Activated CD8-positive, alpha-beta T cell treated with anti-CD3 and anti-CD28 coated beads for 36 hours (primary cell): ENCODE measurements around the gene SUSD1. TPM values are rescaled to one million over a fixed set of nuclear protein-coding genes. Genes with fewer than 3 reads are reported as not detected.

Experiments
- ATAC-seq: fragments of 200-7000 bp; cut with Tn5 transposase; one replicate; pipeline ENCODE4 v1.10.0; 2021; ENCODE audit warnings: mild to moderate bottlenecking, moderate library complexity
- CTCF ChIA-PET: fragments of 350-600 bp; sonication (Branson Sonifier 250); formaldehyde crosslinking; loops from one replicate; lab custom pipeline; 2021; ENCODE audit warnings: antibody characterized with exemption; lab: Charles Lee
- POLR2A ChIA-PET: fragments of 350-600 bp; sonication (Branson Sonifier 250); formaldehyde crosslinking; loops from one replicate; lab custom pipeline; 2021; ENCODE audit warnings: antibody characterized with exemption; lab: Charles Lee
- DNase-seq: peaks from one replicate; pipeline ENCODE4 v3.0.0-alpha.2; 2020
- H3K27ac Mint-ChIP-seq: one replicate; pipeline ENCODE4 v1.8.0; 2021; ENCODE audit warnings: mild to moderate bottlenecking, mixed read lengths
- H3K27me3 Mint-ChIP-seq: one replicate; pipeline ENCODE4 v1.8.0; 2021; ENCODE audit warnings: mixed read lengths
- H3K36me3 Mint-ChIP-seq: one replicate; pipeline ENCODE4 v1.8.0; 2021; ENCODE audit warnings: low read depth, mixed read lengths
- H3K4me1 Mint-ChIP-seq: one replicate; pipeline ENCODE4 v1.8.0; 2021; ENCODE audit warnings: low read depth, mixed read lengths
- H3K4me3 Mint-ChIP-seq: one replicate; pipeline ENCODE4 v1.8.0; 2021; ENCODE audit warnings: mild to moderate bottlenecking, moderate library complexity, mixed read lengths
- H3K9me3 Mint-ChIP-seq: one replicate; pipeline ENCODE4 v1.8.0; 2021; ENCODE audit warnings: mixed read lengths
- intact Hi-C: fragments of 100-400 bp; cut with micrococcal nuclease; formaldehyde crosslinking; loops from one replicate; pipeline ENCODE4 v1.10.0; 2022
- total RNA-seq, 2 experiments: library from RNA; stranded (reverse); gene quantifications; one replicate each; pipeline ENCODE4 v1.2.3, GENCODE V29; 2021
- TF ChIP-seq, protein P1 (sequence below): fragments of 200-600 bp; IDR thresholded peaks from one replicate; pipeline ENCODE4 v1.8.0; 2022; ENCODE audit warnings: antibody characterized with exemption, mild to moderate bottlenecking

SUSD1 gene
- total RNA-seq, 2 experiments from 2014 or later, result 3.0 to 3.6 TPM

DNA sequence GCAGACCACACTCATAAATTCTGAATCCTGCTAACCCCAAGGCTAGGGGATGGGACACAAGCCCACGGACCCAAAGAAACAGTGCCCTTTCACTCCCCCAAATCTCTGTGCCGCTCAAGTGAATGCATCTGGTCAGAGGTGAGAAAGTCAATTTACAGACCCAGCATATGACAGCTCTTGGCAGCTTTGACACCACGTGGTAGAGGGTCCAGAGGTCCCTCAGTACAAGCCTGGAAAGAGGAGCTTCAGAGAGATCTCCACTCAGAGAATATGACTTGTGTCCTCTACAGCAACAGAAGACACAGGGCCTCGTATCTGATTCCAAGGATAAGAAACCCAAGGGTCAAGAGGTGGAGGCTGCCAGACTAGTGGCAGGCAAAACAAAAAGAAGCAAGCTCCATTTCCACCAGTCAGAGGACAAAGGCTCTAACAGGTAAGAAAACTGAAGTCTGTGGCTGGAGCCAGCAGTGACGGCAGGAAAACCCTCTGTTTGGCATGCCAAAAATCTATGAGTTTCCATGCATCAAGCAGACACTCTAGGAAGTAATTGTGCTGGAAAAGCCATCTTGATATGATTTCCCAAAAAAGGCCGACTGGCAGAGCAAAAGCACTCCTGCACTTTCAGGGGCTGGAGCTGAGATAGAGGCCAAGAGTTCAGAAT lies 139.8 kb downstream of the SUSD1 start:
- Mint-ChIP-seq H3K9me3 (no peaks in the 10 kb centered on the region), H3K4me3 (no peak overlapping the region), H3K27ac (no peak overlapping the region), H3K36me3 (peaks cover 4% of the 10 kb centered on the region), H3K27me3 (peaks cover 14% of the 10 kb centered on the region), H3K4me1 (peaks cover 58% of the 10 kb centered on the region)
- CTCF ChIA-PET, result interaction anchor here (0.9 to 1.8 kb wide), 3 partner anchors 39 to 139 kb away, joined by 4 to 5 read pairs (median 4); partner anchors contain the start of gene UGCG
- TF ChIP-seq, protein P1, sequence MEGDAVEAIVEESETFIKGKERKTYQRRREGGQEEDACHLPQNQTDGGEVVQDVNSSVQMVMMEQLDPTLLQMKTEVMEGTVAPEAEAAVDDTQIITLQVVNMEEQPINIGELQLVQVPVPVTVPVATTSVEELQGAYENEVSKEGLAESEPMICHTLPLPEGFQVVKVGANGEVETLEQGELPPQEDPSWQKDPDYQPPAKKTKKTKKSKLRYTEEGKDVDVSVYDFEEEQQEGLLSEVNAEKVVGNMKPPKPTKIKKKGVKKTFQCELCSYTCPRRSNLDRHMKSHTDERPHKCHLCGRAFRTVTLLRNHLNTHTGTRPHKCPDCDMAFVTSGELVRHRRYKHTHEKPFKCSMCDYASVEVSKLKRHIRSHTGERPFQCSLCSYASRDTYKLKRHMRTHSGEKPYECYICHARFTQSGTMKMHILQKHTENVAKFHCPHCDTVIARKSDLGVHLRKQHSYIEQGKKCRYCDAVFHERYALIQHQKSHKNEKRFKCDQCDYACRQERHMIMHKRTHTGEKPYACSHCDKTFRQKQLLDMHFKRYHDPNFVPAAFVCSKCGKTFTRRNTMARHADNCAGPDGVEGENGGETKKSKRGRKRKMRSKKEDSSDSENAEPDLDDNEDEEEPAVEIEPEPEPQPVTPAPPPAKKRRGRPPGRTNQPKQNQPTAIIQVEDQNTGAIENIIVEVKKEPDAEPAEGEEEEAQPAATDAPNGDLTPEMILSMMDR, result no peak
- POLR2A ChIA-PET, result interaction anchor here (0.9 to 1.2 kb wide), 2 partner anchors 11 to 120 kb away, joined by 3 to 6 read pairs; no protein-coding TSS in a partner anchor
- DNase-seq (no peak), ATAC-seq (no peak)
- intact Hi-C loops, result loop anchor here (5.0 kb wide), 1 partner anchor 123 kb away; no protein-coding TSS in a partner anchor

- Mint-ChIP-seq H3K4me1 (peaks cover 65% of the 10 kb centered on the region), H3K27ac (no peak overlapping the region), H3K27me3 (peaks cover 14% of the 10 kb centered on the region), H3K36me3 (no peaks in the 10 kb centered on the region), H3K4me3 (no peak overlapping the region), H3K9me3 (no peaks in the 10 kb centered on the region)
- no peak for ATAC-seq
- intact Hi-C loops, result no loop called here
- no peak for DNase-seq
- CTCF ChIA-PET, result interaction anchor here (0.7 to 2.5 kb wide), 3 partner anchors 12 to 119 kb away, joined by 3 to 5 read pairs (median 3); no protein-coding TSS in a partner anchor
- POLR2A ChIA-PET, result interaction anchor here (0.6 to 0.9 kb wide), 3 partner anchors 12 to 475 kb away, joined by 3 to 5 read pairs (median 3); partner anchors contain the start of gene UGCG
- TF ChIP-seq, protein P1, result no peak
Observed at GRCh38 chr9:112034216-112034611, 140.9 kb downstream of the SUSD1 start.

DNA sequence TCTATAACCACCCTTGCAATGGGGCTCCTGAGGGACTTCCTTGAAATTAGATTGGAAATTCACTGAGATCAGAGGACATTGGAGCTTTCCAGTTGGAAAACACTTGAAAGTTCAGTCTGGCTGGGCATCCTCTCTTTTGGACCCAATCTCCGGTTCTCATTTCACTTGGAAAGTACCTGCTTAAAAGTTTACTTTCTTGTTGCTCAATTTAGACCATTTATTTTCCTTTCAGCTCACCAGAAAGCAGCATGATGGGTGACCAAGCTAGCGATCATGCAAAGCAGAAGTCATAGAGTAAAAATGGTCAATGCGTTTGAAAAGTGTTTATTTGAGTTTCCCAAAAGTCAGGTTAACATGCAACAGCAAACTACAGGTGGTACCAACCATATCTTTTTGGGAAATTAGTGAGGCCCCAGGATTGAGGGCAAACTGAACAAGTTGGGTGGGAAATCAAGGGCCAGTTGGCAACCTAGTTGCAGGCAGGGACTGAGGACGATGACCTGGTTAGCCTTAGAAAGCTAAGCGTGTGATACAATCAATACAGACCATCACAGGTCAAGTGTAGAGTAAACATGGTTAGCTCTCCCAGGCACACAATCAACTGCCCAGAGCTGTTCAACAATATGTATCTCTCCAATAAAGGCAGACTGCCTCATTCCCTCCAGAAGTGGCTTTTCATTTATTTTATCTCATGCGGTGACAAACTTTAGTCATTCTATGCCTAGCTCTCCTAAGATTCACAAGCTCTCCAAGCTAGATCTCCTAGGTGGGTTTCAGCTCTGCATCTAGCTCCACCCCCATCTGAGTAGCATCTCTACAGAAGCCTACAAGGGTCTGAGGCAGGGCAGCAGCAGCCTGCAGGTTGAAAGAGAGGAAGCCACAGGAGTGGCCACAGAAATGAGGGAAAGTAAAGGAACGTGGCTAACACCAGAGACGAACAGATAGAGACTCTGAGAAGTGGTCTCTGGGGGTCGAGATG lies 141.6 kb downstream of the SUSD1 start:
- ChIA-PET POLR2A (interaction anchor here (0.9 kb wide), 1 partner anchor 137 kb away, joined by 3 read pairs; the partner anchor contains the start of gene UGCG), CTCF (interaction anchor here (1.1 to 2.5 kb wide), 2 partner anchors 39 to 119 kb away, joined by 3 to 5 read pairs; no protein-coding TSS in a partner anchor)
- peaks cover 11% of the 10 kb centered on the region for H3K27me3 Mint-ChIP-seq
- H3K9me3 Mint-ChIP-seq, result no peaks in the 10 kb centered on the region
- no peak for DNase-seq
- H3K27ac Mint-ChIP-seq, result no peak overlapping the region
- H3K36me3 Mint-ChIP-seq, result no peaks in the 10 kb centered on the region
- ATAC-seq, result no peak
- TF ChIP-seq, protein P1, result no peak
- H3K4me1 Mint-ChIP-seq, result peaks cover 67% of the 10 kb centered on the region
- intact Hi-C loops, result no loop called here
- no peak overlapping the region for H3K4me3 Mint-ChIP-seq

DNA sequence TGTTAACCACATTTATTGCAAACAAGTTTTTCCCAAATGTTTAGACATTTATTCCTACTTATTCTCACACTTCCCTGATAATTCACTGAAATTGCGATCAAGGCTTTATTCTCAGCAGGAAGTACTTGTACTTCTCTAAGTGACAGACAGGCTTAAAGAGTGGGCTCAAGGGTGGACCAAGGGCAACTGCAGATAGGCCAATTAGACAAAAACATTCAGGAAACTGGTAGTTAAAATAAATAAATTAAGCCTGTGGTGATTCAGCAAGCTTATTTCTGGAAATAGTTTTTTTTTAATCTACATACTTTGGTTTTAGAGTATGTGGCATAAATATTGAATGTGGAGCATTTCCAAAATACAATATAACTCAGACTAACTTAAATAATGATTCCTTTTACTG lies 142.4 kb downstream of the SUSD1 start:
- intact Hi-C loops, result no loop called here
- peaks cover 13% of the 10 kb centered on the region for H3K27me3 Mint-ChIP-seq
- TF ChIP-seq, protein P1, result no peak
- ChIA-PET POLR2A (no interaction called here), CTCF (interaction anchor here (2.5 kb wide), 1 partner anchor 38 kb away, joined by 5 read pairs; no protein-coding TSS in a partner anchor)
- no peaks in the 10 kb centered on the region for H3K36me3 Mint-ChIP-seq
- H3K4me3 Mint-ChIP-seq, result no peak overlapping the region
- H3K4me1 Mint-ChIP-seq, result peaks cover 66% of the 10 kb centered on the region
- no peaks in the 10 kb centered on the region for H3K9me3 Mint-ChIP-seq
- ATAC-seq, result no peak
- no peak overlapping the region for H3K27ac Mint-ChIP-seq
- DNase-seq, result no peak
